Neural progenitor cell (in vitro differentiated cells): ENCODE results near the gene SPTAN1. TPM values are rescaled to one million over a fixed set of nuclear protein-coding genes. Genes with fewer than 3 reads are reported as not detected.
A peak's percentile ranks its signal among the peaks of the same experiment; 100 is the strongest.

Experiments
- DNase-seq: peaks from one replicate; pipeline ENCODE4 v3.0.0-alpha.2; 2016; ENCODE audit warnings: low spot score
- H2AFZ ChIP-seq: fragments of 200-600 bp; sonication (generic); replicated peaks from 2 replicates; pipeline ENCODE4 v1.6.1; 2016; ENCODE audit warnings: antibody characterized with exemption
- H3F3A ChIP-seq: fragments of 200-600 bp; sonication (generic); 2 replicates; pipeline ENCODE4 v1.6.1; 2016; ENCODE audit warnings: antibody characterized with exemption, low read depth
- H3K27ac ChIP-seq: fragments of 200-600 bp; sonication (generic); 2 replicates; pipeline ENCODE4 v1.5.1; 2016; ENCODE audit warnings: mild to moderate bottlenecking
- H3K27me3 ChIP-seq: fragments of 200-600 bp; sonication (generic); 2 replicates; pipeline ENCODE4 v1.6.1; 2016; ENCODE audit warnings: mild to moderate bottlenecking, moderate library complexity
- H3K36me3 ChIP-seq: fragments of 200-600 bp; sonication (generic); 2 replicates; pipeline ENCODE4 v1.5.1; 2016
- H3K4me1 ChIP-seq: fragments of 200-600 bp; sonication (generic); 2 replicates; pipeline ENCODE4 v1.6.1; 2016; ENCODE audit warnings: mixed run types
- H3K4me2 ChIP-seq: fragments of 200-600 bp; sonication (generic); 2 replicates; pipeline ENCODE4 v1.6.1; 2016
- H3K4me3 ChIP-seq: fragments of 200-600 bp; sonication (generic); 2 replicates; pipeline ENCODE4 v1.5.1; 2016
- H3K79me2 ChIP-seq: fragments of 200-600 bp; sonication (generic); 2 replicates; pipeline ENCODE4 v1.6.1; 2016; ENCODE audit warnings: low read depth
- H3K9ac ChIP-seq: fragments of 200-600 bp; sonication (generic); 2 replicates; pipeline ENCODE4 v1.6.1; 2016
- H3K9me3 ChIP-seq: fragments of 200-600 bp; sonication (generic); 2 replicates; pipeline ENCODE4 v1.5.1; 2016; ENCODE audit warnings: low read depth
- H4K20me1 ChIP-seq: fragments of 200-600 bp; sonication (generic); 2 replicates; pipeline ENCODE4 v1.6.1; 2016; ENCODE audit warnings: low read depth
- H3K27ac Mint-ChIP-seq: 3 replicates; pipeline ENCODE4 v1.8.0; 2021; ENCODE audit warnings: mixed read lengths
- H3K27me3 Mint-ChIP-seq: 2 replicates; pipeline ENCODE4 v1.8.0; 2022; ENCODE audit warnings: low read depth, mild to moderate bottlenecking, inconsistent platforms, moderate library complexity, mixed read lengths; ENCODE audit not compliant: insufficient read depth
- H3K36me3 Mint-ChIP-seq: 3 replicates; pipeline ENCODE4 v1.8.0; 2021; ENCODE audit warnings: mixed read lengths
- H3K4me1 Mint-ChIP-seq: 3 replicates; pipeline ENCODE4 v1.8.0; 2021; ENCODE audit warnings: mixed read lengths
- H3K4me3 Mint-ChIP-seq: 3 replicates; pipeline ENCODE4 v1.8.0; 2021; ENCODE audit warnings: mild to moderate bottlenecking, moderate library complexity, mixed read lengths
- H3K9me3 Mint-ChIP-seq: 3 replicates; pipeline ENCODE4 v1.8.0; 2020; ENCODE audit warnings: mixed read lengths
- EZH2 ChIP-seq: fragments of 200-600 bp; sonication (generic); IDR thresholded peaks from 2 replicates; pipeline ENCODE4 v1.6.1; 2017; ENCODE audit warnings: antibody characterized with exemption, mild to moderate bottlenecking, moderate library complexity
- EZH2phosphoT487 ChIP-seq: fragments of 200-600 bp; sonication (generic); IDR thresholded peaks from 2 replicates; pipeline ENCODE4 v1.6.1; 2017; ENCODE audit warnings: antibody characterized with exemption
- total RNA-seq: library from RNA; depleted of rRNA; stranded (reverse); fragments of >200 nt; gene quantifications from 2 replicates; pipeline ENCODE4 v1.2.3, GENCODE V29; 2015; ENCODE audit warnings: low replicate concordance
- TF ChIP-seq, protein P1 (sequence below): fragments of 200-600 bp; sonication (generic); IDR thresholded peaks from 2 replicates; pipeline ENCODE4 v1.5.1; 2017; ENCODE audit warnings: antibody characterized with exemption, mild to moderate bottlenecking

SPTAN1 gene
- total RNA-seq, 1 donor from 2014 or later: 112 TPM

DNA sequence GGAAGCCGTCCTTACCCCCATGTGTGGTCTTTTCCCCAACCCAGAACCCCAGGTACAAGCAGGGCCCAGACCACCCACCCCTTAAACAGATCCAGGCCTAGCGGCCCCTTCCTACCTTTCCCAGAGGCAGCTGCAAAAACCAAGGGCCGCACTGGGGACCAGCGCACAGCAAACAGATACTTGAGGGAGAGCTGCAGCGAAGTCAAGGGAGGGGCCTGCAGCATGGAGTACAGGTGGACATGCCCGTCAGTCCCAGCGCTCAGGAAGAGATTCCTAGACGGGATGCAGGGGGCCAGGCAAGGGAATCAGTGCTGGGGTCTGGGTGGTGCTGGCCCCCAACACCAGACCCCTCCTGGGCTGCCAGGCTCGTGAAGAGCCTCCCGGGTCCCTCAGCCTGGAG is 81.7 kb downstream of the SPTAN1 start:
- Histone ChIP-seq H3K4me3 (no peak overlapping the region), H3K9ac (no peak overlapping the region), H3F3A (no peaks in the 10 kb centered on the region), H3K4me1 (no peaks in the 10 kb centered on the region), H3K79me2 (no peaks in the 10 kb centered on the region), H3K27ac (no peak overlapping the region), H3K4me2 (no peak overlapping the region), H3K36me3 (no peaks in the 10 kb centered on the region), H3K27me3 (no peaks in the 10 kb centered on the region), H4K20me1 (peaks cover 38% of the 10 kb centered on the region), H2AFZ (no peak overlapping the region), H3K9me3 (no peaks in the 10 kb centered on the region)
- Mint-ChIP-seq H3K27ac (peak overlapping the region; percentile 28), H3K9me3 (no peaks in the 10 kb centered on the region), H3K27me3 (peaks cover 9% of the 10 kb centered on the region), H3K4me3 (no peak overlapping the region), H3K4me1 (no peaks in the 10 kb centered on the region), H3K36me3 (peaks cover 22% of the 10 kb centered on the region)
- TF ChIP-seq, protein P1, sequence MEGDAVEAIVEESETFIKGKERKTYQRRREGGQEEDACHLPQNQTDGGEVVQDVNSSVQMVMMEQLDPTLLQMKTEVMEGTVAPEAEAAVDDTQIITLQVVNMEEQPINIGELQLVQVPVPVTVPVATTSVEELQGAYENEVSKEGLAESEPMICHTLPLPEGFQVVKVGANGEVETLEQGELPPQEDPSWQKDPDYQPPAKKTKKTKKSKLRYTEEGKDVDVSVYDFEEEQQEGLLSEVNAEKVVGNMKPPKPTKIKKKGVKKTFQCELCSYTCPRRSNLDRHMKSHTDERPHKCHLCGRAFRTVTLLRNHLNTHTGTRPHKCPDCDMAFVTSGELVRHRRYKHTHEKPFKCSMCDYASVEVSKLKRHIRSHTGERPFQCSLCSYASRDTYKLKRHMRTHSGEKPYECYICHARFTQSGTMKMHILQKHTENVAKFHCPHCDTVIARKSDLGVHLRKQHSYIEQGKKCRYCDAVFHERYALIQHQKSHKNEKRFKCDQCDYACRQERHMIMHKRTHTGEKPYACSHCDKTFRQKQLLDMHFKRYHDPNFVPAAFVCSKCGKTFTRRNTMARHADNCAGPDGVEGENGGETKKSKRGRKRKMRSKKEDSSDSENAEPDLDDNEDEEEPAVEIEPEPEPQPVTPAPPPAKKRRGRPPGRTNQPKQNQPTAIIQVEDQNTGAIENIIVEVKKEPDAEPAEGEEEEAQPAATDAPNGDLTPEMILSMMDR: no peak
- DNase-seq: no peak

DNA sequence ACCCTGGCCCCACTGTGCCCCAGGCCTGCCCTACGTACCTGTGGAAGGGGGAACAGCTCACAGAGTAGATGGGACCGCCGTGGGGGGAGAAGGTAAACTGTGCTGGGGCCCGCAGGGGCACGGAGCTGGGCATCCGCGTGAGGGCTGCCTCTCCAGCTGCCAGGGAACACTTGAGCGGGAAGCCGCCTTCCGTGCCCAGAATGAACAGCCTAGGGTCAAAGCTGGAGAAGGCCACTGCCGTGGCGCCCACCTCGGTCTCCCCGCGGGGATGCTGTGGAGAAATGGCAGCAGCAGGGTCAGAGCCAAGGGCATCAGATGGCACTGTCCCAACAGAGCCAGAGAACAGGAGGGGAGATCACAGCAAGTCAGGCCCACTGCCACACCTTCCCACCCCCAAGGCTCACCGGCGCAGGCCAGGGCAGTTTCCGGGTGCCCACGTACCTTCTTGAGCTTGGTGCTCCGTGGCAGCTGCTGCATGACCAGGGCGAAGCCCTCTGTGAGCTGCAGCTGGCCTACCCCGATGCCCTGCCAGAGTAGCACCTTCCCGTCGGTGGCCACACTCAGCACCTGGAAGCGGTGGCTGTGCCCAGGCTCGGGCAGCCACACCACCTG is 82.4 kb downstream of the SPTAN1 start:
- peaks cover 25% of the 10 kb centered on the region for H3K36me3 Mint-ChIP-seq
- no peak overlapping the region for H3K4me3 ChIP-seq
- no peaks in the 10 kb centered on the region for H3K27me3 ChIP-seq
- no peaks in the 10 kb centered on the region for H3K79me2 ChIP-seq
- H3K27ac Mint-ChIP-seq: no peak overlapping the region
- no peaks in the 10 kb centered on the region for H3K9me3 ChIP-seq
- no peaks in the 10 kb centered on the region for H3F3A ChIP-seq
- H3K9me3 Mint-ChIP-seq: no peaks in the 10 kb centered on the region
- H2AFZ ChIP-seq: no peak overlapping the region
- no peak overlapping the region for H3K9ac ChIP-seq
- no peaks in the 10 kb centered on the region for H3K4me1 ChIP-seq
- H3K4me3 Mint-ChIP-seq: no peak overlapping the region
- H3K27ac ChIP-seq: no peak overlapping the region
- H4K20me1 ChIP-seq: peaks cover 35% of the 10 kb centered on the region
- no peak overlapping the region for H3K4me2 ChIP-seq
- no peak for DNase-seq
- TF ChIP-seq EZH2phosphoT487 (no peak), EZH2 (no peak)
- TF ChIP-seq, protein P1: no peak
- H3K4me1 Mint-ChIP-seq: no peaks in the 10 kb centered on the region
- peaks cover 9% of the 10 kb centered on the region for H3K27me3 Mint-ChIP-seq
- no peaks in the 10 kb centered on the region for H3K36me3 ChIP-seq

DNA sequence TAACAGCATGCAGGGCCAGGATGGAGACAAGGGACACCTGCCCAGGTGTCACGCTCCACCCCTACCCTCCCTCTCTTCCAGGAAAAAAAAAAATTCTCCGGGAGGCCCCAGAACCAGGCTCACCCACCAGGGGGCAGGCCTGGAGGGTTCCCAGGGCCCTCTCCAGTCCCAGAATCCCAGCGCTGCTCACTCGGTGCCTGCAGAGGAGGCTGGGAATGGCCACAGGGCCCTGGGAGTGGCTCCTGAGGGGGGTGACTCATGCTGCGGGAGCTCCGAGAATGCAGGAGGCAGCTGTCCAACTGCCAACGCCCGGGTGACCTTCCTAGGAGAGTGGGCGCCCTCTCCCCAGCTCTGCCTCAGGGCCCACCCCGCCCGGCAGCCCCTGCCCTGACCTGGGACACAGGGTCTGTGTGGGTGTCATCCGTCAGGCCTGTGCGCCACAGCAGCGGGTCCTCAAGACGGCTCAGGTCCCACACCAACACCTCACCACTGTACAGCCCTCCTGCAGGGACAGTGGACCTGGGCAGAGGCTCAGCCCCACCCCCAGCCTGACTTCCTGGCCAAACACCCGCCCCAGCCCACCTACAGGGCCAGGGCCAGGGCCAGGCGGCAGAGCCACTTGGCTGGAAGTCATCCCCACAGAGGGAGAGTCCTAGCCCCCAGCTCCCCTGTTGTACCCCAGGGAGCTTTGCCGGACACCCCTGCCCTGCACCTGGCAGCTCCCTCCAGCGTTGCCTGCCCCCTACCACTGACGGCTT is 83.1 kb downstream of the SPTAN1 start:
- Histone ChIP-seq H3K27ac (no peak overlapping the region), H3K4me2 (no peak overlapping the region), H3K4me3 (no peak overlapping the region), H3K9ac (no peak overlapping the region), H3K36me3 (no peaks in the 10 kb centered on the region), H4K20me1 (peaks cover 35% of the 10 kb centered on the region), H3K4me1 (no peaks in the 10 kb centered on the region), H3K9me3 (no peaks in the 10 kb centered on the region), H3K79me2 (no peaks in the 10 kb centered on the region), H3K27me3 (no peaks in the 10 kb centered on the region), H3F3A (no peaks in the 10 kb centered on the region), H2AFZ (no peak overlapping the region)
- Mint-ChIP-seq H3K36me3 (peaks cover 28% of the 10 kb centered on the region), H3K4me1 (no peaks in the 10 kb centered on the region), H3K27me3 (peaks cover 10% of the 10 kb centered on the region), H3K9me3 (no peaks in the 10 kb centered on the region), H3K4me3 (no peak overlapping the region), H3K27ac (no peak overlapping the region)
- TF ChIP-seq EZH2phosphoT487: no peak
- TF ChIP-seq, protein P1: peak; percentile 56
- peak; percentile 66 for DNase-seq
